Body of pancreas (tissue), 4 donors: Measurements from ENCODE around the gene CLDN15. TPM values are rescaled to one million over a fixed set of nuclear protein-coding genes. Genes with fewer than 3 reads are reported as not detected.
A peak's percentile ranks its signal among the peaks of the same experiment; 100 is the strongest.

Experiments used
- ATAC-seq: fragments of 150-250 bp; one replicate; pipeline ENCODE4 v1.9.1; 2016
- DNase-seq, 4 donors: peaks; one replicate each; pipeline ENCODE4 v3.0.0-alpha.2; 2019
- H3K27ac ChIP-seq, 4 donors: fragments of 200-600 bp; sonication (generic); 1 replicate in 3 of 4; 2 replicates in 1 of 4; pipeline versions ENCODE4 v1.5.1 to v1.6.1; 2016 to 2019; ENCODE audit warnings: mild to moderate bottlenecking in 1 of 4, mixed read lengths in 1 of 4, moderate library complexity in 1 of 4
- H3K27me3 ChIP-seq, 2 donors: fragments of 200-600 bp; sonication (generic); one replicate each; pipeline ENCODE4 v1.6.0; 2016; ENCODE audit warnings: mild to moderate bottlenecking in 1 of 2
- H3K36me3 ChIP-seq, 2 donors: fragments of 200-600 bp; sonication (generic); replicated peaks in 1 of 2; 2 replicates each; pipeline ENCODE4 v1.5.1; 2016; ENCODE audit warnings: low read depth in 2 of 2; ENCODE audit not compliant: insufficient read depth in 1 of 2
- H3K4me1 ChIP-seq: fragments of 200-600 bp; sonication (generic); one replicate; pipeline ENCODE4 v1.6.0; 2016
- H3K4me3 ChIP-seq, 2 donors: fragments of 200-600 bp; sonication (generic); 1 replicate in 1 of 2; 2 replicates in 1 of 2; pipeline ENCODE4 v1.5.1; 2016 to 2019
- H3K9me3 ChIP-seq, 3 donors: fragments of 200-600 bp; sonication (generic); 1 replicate in 2 of 3; 2 replicates in 1 of 3; pipeline ENCODE4 v1.5.1; 2016
- POLR2A ChIP-seq, 3 donors: fragments of 450-650 bp; IDR thresholded peaks; one replicate each; pipeline ENCODE4 v1.6.1; 2016; ENCODE audit warnings: antibody characterized with exemption in 3 of 3, mild to moderate bottlenecking in 2 of 3
- WGBS, 2 donors: methylation state at CpG; one replicate each; pipeline ENCODE4 v1.1.5; 2017; 5-methylcytosine and 5-hydroxymethylcytosine counted together
- intact Hi-C: fragments of 100-400 bp; cut with DNase I; formaldehyde crosslinking; loops from one replicate; pipeline ENCODE4 v1.15.1; 2023
- total RNA-seq, 2 donors: library from RNA; depleted of rRNA; stranded (reverse); fragments of >200 nt; gene quantifications; one replicate each; pipeline ENCODE4 v1.1.0, GENCODE V29; 2016
- TF ChIP-seq, protein P1 (sequence below), 7 experiments: fragments of 450-650 bp in 4 of 7; fragments of 200-600 bp in 3 of 7; sonication (generic) in 3 of 7; IDR thresholded peaks; one replicate each; pipeline ENCODE4 v1.5.1; 2016 to 2019; ENCODE audit warnings: antibody characterized with exemption in 7 of 7

Gene CLDN15
- total RNA-seq, 2 donors from 2014 or later = 7.3 to 22.1 TPM

- DNase-seq (no peak), ATAC-seq (no peak)
- intact Hi-C loops = no loop called here
- Histone ChIP-seq H3K9me3 (no peaks in the 10 kb centered on the region), H3K27me3 (no peaks in the 10 kb centered on the region), H3K4me1 (peaks cover 51% of the 10 kb centered on the region), H3K4me3 (no peak overlapping the region), H3K27ac (peak overlapping the region in 2 of 4 donors; percentile 85 to 87), H3K36me3 (peaks cover 0 to 1% of the 10 kb centered on the region in 2 donors)
- TF ChIP-seq, protein P1, sequence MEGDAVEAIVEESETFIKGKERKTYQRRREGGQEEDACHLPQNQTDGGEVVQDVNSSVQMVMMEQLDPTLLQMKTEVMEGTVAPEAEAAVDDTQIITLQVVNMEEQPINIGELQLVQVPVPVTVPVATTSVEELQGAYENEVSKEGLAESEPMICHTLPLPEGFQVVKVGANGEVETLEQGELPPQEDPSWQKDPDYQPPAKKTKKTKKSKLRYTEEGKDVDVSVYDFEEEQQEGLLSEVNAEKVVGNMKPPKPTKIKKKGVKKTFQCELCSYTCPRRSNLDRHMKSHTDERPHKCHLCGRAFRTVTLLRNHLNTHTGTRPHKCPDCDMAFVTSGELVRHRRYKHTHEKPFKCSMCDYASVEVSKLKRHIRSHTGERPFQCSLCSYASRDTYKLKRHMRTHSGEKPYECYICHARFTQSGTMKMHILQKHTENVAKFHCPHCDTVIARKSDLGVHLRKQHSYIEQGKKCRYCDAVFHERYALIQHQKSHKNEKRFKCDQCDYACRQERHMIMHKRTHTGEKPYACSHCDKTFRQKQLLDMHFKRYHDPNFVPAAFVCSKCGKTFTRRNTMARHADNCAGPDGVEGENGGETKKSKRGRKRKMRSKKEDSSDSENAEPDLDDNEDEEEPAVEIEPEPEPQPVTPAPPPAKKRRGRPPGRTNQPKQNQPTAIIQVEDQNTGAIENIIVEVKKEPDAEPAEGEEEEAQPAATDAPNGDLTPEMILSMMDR (IDR thresholded peaks at IDR 0.05) = no peak
- WGBS, 2 donors = 89 to 92% methylated on average over 32 of the region's 32 CpGs
These were observed 2.8 kb upstream of the CLDN15 start for GRCh38 chr7:101240226-101241014.

DNA sequence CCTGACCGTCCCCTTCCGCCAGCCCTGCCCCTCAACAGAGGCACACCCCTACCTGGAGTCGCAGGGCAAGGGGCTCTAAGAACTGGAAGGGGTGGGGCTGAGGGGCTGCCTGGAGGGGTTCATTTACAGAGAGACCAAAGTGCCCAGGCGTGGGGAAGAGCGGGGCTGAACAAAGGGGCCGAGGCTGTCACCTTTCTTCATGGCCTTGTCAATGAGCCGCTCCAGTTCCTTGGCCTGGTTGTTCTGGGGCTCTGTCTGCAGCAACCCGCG, 2.3 kb upstream of the CLDN15 start:
- H3K27me3 ChIP-seq = no peaks in the 10 kb centered on the region
- H3K27ac ChIP-seq = peak overlapping the region; percentile 72 to 87 (median 84)
- WGBS, 2 donors = 92 to 100% methylated on average over 2 to 9 of the region's 9 CpGs
- ATAC-seq (no peak), DNase-seq (no peak)
- peaks cover 0 to 1% of the 10 kb centered on the region in 2 donors for H3K36me3 ChIP-seq
- H3K9me3 ChIP-seq = no peaks in the 10 kb centered on the region
- H3K4me1 ChIP-seq = peaks cover 49% of the 10 kb centered on the region
- intact Hi-C loops = no loop called here
- H3K4me3 ChIP-seq = no peak overlapping the region
- TF ChIP-seq POLR2A (IDR thresholded peaks at IDR 0.05) = no peak

DNA sequence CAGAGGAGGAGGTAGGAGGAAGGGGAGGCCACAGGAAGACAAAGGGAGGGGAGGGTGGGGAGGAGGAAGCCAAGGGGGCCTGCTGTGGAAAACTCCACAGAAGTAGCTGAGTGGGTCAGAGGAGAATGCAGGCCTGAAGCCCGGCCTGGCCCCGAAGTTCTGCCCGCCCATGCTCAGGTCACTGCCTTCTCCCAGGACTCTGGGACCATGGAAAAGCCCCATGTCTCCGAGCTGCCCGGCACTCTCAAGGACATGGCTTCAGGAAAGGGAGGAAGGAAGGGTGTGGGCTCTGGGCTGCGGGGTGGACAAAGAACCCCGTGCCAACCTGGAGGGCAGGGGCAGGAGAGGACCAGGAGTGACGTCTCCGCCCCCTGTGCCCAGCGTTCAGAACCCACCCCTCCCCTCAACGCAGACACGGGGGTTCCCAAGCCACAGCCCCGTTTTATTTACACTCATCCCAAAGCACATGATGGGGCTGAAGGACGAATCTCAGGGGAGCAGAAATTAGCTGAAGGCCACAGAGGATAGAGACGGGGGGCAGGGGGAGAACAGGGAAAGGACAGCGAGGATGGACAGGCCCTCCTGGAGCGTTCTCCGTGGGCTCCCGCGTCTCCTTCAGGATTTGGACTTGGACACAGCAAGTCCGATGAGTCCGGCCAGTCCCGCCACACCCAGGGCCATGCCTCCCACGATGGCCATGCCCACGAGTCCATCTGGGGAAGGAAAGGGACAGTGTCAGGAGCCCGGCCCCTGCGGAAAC, 1.8 kb upstream of the CLDN15 start:
- intact Hi-C loops = no loop called here
- WGBS, 2 donors = 68 to 69% methylated on average over 14 to 27 of the region's 27 CpGs
- Histone ChIP-seq H3K4me3 (no peak overlapping the region), H3K36me3 (peaks cover 0 to 1% of the 10 kb centered on the region in 2 donors), H3K27ac (peak overlapping the region; percentile 72 to 87 (median 84)), H3K4me1 (peaks cover 49% of the 10 kb centered on the region), H3K9me3 (no peaks in the 10 kb centered on the region), H3K27me3 (no peaks in the 10 kb centered on the region)
- TF ChIP-seq POLR2A (IDR thresholded peaks at IDR 0.05) = no peak
- TF ChIP-seq, protein P1 (IDR thresholded peaks at IDR 0.05) = no peak
- ATAC-seq (peak; percentile 15), DNase-seq (no peak)

- ATAC-seq = peak; percentile 63
- Histone ChIP-seq H3K27ac (peak overlapping the region; percentile 72 to 87 (median 84)), H3K4me1 (peaks cover 41% of the 10 kb centered on the region), H3K27me3 (no peaks in the 10 kb centered on the region), H3K9me3 (no peaks in the 10 kb centered on the region), H3K36me3 (peaks cover 0 to 1% of the 10 kb centered on the region in 2 donors), H3K4me3 (no peak overlapping the region)
- intact Hi-C loops = no loop called here
- 56 to 62% methylated on average over 12 to 28 of the region's 28 CpGs for WGBS, 2 donors
- peak in 3 of 4 donors; percentile 53 to 58 (median 58) for DNase-seq
- peak in 1 of 3 donors; percentile 10 for TF ChIP-seq POLR2A (IDR thresholded peaks at IDR 0.05)
- TF ChIP-seq, protein P1 (IDR thresholded peaks at IDR 0.05) = no peak
These were observed 902 bp upstream of the CLDN15 start for GRCh38 chr7:101238226-101239182.
